Lower lobe of right lung (tissue), 2 donors: ENCODE results near the gene PODXL2. TPM values are rescaled to one million over a fixed set of nuclear protein-coding genes. Genes with fewer than 3 reads are reported as not detected.
"Not testable (repeated sequence)": the region's sequence is repeated elsewhere in the genome, so short reads cannot be mapped to it uniquely, and the experiment has no call there.

Source experiments
- ATAC-seq, 2 donors: fragments of 200-7000 bp; cut with Tn5 transposase; one replicate each; pipeline ENCODE4 v1.9.1; 2020 to 2022; ENCODE audit warnings: mild to moderate bottlenecking in 2 of 2, moderate library complexity in 2 of 2
- DNase-seq: peaks from one replicate; pipeline ENCODE4 v3.0.0-alpha.2; 2020
- H3K27ac ChIP-seq: fragments of 200-600 bp; one replicate; pipeline ENCODE4 v1.8.0; 2022
- H3K27me3 ChIP-seq: fragments of 200-600 bp; one replicate; pipeline ENCODE4 v1.8.0; 2022; ENCODE audit warnings: low read depth
- H3K36me3 ChIP-seq: fragments of 200-600 bp; one replicate; pipeline ENCODE4 v1.8.0; 2022; ENCODE audit warnings: mild to moderate bottlenecking
- H3K4me1 ChIP-seq: fragments of 200-600 bp; one replicate; pipeline ENCODE4 v1.8.0; 2022
- H3K4me3 ChIP-seq: fragments of 200-600 bp; one replicate; pipeline ENCODE4 v1.8.0; 2022; ENCODE audit warnings: mild to moderate bottlenecking
- H3K9me3 ChIP-seq: fragments of 200-600 bp; one replicate; pipeline ENCODE4 v1.8.0; 2022
- intact Hi-C: fragments of 100-400 bp; cut with DNase I; formaldehyde crosslinking; loops from one replicate; pipeline ENCODE4 v1.11.0; 2022
- total RNA-seq: library from RNA; stranded (reverse); fragmentation: NEBNext Ultra II Directional; extraction: Animal tissue kit (Norgen Biotek cat#: 25700); gene quantifications from one replicate; pipeline ENCODE4 v1.2.1, GENCODE V29; 2021
- TF ChIP-seq, protein P1 (sequence below): fragments of 200-600 bp; IDR thresholded peaks from one replicate; pipeline ENCODE4 v1.8.0; 2022; ENCODE audit warnings: antibody characterized with exemption, mild to moderate bottlenecking
- donor health status: DM: no; HTN: yes; CAD: no; lungs with severe emphysema.

The PODXL2 gene
- total RNA-seq, 1 donor from 2014 or later: 2.2 TPM

- intact Hi-C loops: no loop called here
- Histone ChIP-seq H3K9me3 (no peaks in the 10 kb centered on the region), H3K36me3 (peaks cover 12% of the 10 kb centered on the region), H3K4me1 (peaks cover 71% of the 10 kb centered on the region), H3K4me3 (no peak overlapping the region), H3K27me3 (no peaks in the 10 kb centered on the region), H3K27ac (peak overlapping the region; percentile 84)
- DNase-seq: peak; percentile 29
- no peak for ATAC-seq
- TF ChIP-seq, protein P1, sequence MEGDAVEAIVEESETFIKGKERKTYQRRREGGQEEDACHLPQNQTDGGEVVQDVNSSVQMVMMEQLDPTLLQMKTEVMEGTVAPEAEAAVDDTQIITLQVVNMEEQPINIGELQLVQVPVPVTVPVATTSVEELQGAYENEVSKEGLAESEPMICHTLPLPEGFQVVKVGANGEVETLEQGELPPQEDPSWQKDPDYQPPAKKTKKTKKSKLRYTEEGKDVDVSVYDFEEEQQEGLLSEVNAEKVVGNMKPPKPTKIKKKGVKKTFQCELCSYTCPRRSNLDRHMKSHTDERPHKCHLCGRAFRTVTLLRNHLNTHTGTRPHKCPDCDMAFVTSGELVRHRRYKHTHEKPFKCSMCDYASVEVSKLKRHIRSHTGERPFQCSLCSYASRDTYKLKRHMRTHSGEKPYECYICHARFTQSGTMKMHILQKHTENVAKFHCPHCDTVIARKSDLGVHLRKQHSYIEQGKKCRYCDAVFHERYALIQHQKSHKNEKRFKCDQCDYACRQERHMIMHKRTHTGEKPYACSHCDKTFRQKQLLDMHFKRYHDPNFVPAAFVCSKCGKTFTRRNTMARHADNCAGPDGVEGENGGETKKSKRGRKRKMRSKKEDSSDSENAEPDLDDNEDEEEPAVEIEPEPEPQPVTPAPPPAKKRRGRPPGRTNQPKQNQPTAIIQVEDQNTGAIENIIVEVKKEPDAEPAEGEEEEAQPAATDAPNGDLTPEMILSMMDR: no peak
Observed at GRCh38 chr3:127698691-127699415, 69.9 kb downstream of the PODXL2 start.

- peaks cover 71% of the 10 kb centered on the region for H3K4me1 ChIP-seq
- no peak overlapping the region for H3K4me3 ChIP-seq
- peak; percentile 29 for DNase-seq
- no peaks in the 10 kb centered on the region for H3K9me3 ChIP-seq
- ATAC-seq: no peak
- intact Hi-C loops: no loop called here
- H3K36me3 ChIP-seq: peaks cover 6% of the 10 kb centered on the region
- no peaks in the 10 kb centered on the region for H3K27me3 ChIP-seq
- TF ChIP-seq, protein P1: no peak
- peak overlapping the region; percentile 84 for H3K27ac ChIP-seq
Observed at GRCh38 chr3:127699416-127700300, 70.7 kb downstream of the PODXL2 start.

- Histone ChIP-seq H3K4me3 (no peak overlapping the region), H3K36me3 (peaks cover 5% of the 10 kb centered on the region), H3K9me3 (no peaks in the 10 kb centered on the region), H3K4me1 (peaks cover 71% of the 10 kb centered on the region), H3K27ac (no peak overlapping the region), H3K27me3 (no peaks in the 10 kb centered on the region)
- ATAC-seq (no peak), DNase-seq (peak; percentile 14)
- intact Hi-C loops: no loop called here
- TF ChIP-seq, protein P1: no peak
Observed at GRCh38 chr3:127700406-127700805, 71.4 kb downstream of the PODXL2 start.

GRCh38 chr3:127701280-127701911 lies 72.4 kb downstream of the PODXL2 start:
- H3K4me1 ChIP-seq: peaks cover 66% of the 10 kb centered on the region
- no peaks in the 10 kb centered on the region for H3K9me3 ChIP-seq
- ATAC-seq: no peak
- peak; percentile 37 for DNase-seq
- peaks cover 5% of the 10 kb centered on the region for H3K36me3 ChIP-seq
- intact Hi-C loops: no loop called here
- H3K4me3 ChIP-seq: no peak overlapping the region
- TF ChIP-seq, protein P1: no peak
- H3K27ac ChIP-seq: peak overlapping the region; percentile 49
- H3K27me3 ChIP-seq: no peaks in the 10 kb centered on the region

GRCh38 chr3:127702151-127702578 lies 73.2 kb downstream of the PODXL2 start:
- TF ChIP-seq, protein P1: no peak
- Histone ChIP-seq H3K4me3 (no peak overlapping the region), H3K9me3 (no peaks in the 10 kb centered on the region), H3K36me3 (peaks cover 5% of the 10 kb centered on the region), H3K27me3 (no peaks in the 10 kb centered on the region), H3K4me1 (peaks cover 58% of the 10 kb centered on the region), H3K27ac (peak overlapping the region; percentile 49)
- ATAC-seq: no peak
- peak; percentile 42 for DNase-seq
- intact Hi-C loops: no loop called here

DNA sequence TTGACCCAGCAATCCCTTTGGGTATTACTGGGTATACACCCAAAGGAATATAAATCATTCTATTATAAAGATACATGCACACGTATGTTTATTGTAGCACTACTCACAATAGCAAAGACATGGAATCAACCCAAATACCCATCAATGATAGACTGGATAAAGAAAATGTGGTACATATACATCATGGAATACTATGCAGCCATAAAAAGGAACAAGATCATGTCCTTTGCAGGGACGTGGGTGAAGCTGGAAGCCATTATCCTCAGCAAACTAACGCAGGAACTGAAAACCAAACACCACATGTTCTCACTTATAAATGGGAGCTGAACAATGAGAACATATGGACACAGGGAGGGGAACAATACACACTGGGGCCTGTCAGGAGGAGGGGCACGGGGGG lies 75.9 kb downstream of the PODXL2 start:
- intact Hi-C loops, ATAC-seq: not testable (repeated sequence)
- peak; percentile 5 for DNase-seq

More for the DNA sequence above, 75.9 kb downstream of the PODXL2 start:
- not testable (repeated sequence) for H3K27me3 ChIP-seq, H3K27ac ChIP-seq, H3K4me3 ChIP-seq, H3K9me3 ChIP-seq
- Histone ChIP-seq H3K4me1 (peaks cover 51% of the 10 kb centered on the region), H3K36me3 (peaks cover 13% of the 10 kb centered on the region)
